NCI-H774 (cell line): ENCODE measurements around the gene OTULINL.
A peak's percentile ranks its signal among the peaks of the same experiment; 100 is the strongest.
"Not testable (repeated sequence)": the region's sequence is repeated elsewhere in the genome, so short reads cannot be mapped to it uniquely, and the experiment has no call there.

ENCODE experiments used
- DNase-seq: peaks from one replicate; lab custom pipeline; 2025; lab: John Stamatoyannopoulos, UW

OTULINL gene

DNA sequence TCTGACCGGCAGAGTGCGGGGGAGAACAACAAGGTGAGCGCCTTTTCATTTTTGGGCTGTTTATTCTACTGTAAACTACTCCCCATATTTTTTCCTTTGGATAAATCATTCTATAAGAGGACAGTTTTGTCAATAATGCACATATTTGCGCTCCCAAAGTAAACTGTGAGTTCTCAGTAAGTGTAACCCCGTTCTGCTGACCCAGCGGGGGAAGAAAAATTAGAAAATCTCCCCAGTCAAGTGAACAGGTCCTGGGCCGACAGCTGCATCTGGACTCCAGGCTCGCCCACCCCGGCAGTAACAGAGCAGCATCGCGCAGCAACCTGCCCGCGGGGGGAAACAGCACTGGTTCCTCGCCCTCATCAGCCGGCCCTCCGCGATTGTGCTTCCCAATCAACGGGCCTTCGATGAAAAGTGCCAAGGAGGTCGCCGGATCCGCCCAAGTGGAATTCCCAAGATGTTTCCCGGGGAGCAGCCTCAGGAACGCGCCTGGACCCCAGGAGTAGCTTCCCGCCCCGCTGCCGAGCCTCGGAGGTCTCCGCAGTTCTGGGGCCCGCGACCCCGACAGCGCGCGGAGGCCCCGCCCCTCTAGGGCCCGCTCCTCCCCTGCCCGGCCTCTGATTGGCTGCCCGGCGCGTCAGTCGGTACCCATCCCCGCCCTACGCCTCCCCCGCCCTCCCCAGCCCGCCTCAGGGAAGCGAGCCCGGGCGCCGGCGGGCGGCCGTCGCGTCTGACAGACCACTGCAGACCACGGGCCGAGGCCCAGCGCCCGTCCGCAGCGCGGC is at the start of gene OTULINL:
TSS of gene OTULINL (plus strand) at position 687 of the 785 bp plus-strand sequence. CDS start 103 bp downstream, outside the sequence.
- peak; percentile 92 for DNase-seq

DNA sequence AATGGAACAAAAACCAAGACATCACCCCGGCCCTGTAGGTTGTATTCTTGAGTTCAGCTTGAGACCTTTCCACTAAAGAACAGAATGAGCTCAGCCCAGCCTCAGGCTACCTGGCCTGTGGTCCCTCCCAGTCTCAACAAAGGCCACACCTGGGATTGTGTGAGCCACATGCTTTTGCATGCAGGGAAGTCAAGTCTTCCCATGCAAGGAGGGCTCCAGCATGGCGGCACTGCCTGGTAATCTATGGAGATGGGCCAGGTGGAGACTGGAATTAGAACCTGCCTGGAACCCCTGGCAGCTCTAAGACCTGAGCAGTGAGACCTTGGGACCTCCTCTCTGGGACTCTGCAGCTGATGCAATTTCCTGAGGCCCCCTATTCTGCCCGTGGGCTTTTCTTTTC is 49.4 kb upstream of the OTULINL start:
- no peak for DNase-seq

GRCh38 chr5:14534773-14535172 is 46.8 kb upstream of the OTULINL start:
- no peak for DNase-seq

DNA sequence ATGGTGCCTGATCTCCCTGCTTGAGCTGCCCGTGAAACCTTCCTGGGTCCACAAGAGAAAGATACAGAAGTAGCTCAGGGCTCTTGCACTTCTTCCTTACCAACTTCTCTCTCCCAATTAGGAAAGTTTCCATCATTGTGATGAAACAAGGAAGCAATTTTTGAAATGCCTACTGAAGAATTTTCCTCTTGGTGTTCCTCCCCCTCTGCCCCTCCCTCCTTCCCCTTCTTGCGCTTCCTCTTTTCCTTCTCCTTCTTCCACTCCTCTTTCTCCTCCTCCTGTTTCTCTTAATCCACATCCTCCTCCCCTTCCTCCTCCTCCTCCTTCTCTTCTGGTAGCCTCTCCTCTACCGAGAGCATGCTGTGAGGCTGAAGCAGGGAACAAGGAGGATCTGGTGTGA is 36.3 kb upstream of the OTULINL start:
- no peak for DNase-seq

GRCh38 chr5:14545862-14546261 is 35.7 kb upstream of the OTULINL start:
- DNase-seq = no peak

GRCh38 chr5:14547666-14548065 is 33.9 kb upstream of the OTULINL start:
- DNase-seq = no peak

GRCh38 chr5:14551211-14551610 is 30.4 kb upstream of the OTULINL start:
- no peak for DNase-seq

DNA sequence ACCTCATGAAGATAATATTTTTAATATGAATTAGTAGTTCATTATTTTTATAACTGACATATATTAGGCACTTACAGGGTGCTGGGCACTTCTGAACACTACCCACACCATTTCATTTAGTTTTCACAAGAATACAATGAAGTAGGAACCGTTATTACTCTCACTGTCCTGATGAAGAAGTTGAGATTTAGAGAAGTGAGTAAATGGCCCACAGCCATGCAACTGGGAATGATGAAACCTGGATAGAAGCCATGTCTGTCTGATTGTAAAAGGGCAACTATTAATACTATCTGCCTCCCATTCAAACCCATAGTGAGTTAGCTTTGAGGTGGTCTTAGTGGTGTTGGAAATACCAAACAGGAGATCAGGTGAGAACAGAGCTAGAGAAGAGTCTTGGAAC is 29.6 kb upstream of the OTULINL start:
- DNase-seq = no peak

DNA sequence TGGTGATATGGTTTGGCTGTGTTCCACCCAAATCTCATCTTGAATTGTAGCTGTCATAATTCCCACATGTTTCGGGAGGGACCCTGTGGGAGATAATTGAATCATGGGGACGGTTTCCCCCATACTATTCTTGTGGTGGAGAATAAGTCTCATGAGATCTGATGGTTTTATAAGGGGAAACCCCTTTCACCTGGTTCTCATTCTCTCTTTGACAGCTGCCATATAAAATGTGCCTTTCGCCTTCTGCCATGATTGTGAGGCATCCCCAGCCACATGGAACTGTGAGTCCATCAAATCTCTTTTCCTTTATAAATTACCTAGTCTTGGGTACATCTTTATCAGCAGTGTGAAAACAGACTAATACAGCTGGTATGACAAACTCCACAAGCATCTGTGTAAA is 27.3 kb upstream of the OTULINL start:
- not testable (repeated sequence) for DNase-seq

DNA sequence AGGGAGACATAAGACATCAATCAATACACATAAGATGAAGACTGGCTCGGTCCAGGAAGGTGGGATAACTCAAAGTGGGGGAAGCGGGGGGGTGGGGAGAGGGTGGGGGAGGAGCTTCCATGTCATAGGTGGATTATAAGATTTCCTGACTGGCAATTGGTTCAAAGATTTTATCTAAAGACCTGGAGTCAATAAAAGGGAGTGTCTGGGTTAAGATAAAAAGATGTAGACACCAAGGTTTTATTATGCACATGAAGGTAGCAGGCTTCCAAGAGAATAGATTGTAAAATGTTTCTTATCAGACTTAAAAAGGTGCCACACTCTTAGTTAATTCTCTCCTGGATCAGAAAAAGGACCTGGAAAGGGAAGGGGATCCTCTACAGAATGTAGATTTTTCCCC is 25.6 kb upstream of the OTULINL start:
- no peak for DNase-seq

DNA sequence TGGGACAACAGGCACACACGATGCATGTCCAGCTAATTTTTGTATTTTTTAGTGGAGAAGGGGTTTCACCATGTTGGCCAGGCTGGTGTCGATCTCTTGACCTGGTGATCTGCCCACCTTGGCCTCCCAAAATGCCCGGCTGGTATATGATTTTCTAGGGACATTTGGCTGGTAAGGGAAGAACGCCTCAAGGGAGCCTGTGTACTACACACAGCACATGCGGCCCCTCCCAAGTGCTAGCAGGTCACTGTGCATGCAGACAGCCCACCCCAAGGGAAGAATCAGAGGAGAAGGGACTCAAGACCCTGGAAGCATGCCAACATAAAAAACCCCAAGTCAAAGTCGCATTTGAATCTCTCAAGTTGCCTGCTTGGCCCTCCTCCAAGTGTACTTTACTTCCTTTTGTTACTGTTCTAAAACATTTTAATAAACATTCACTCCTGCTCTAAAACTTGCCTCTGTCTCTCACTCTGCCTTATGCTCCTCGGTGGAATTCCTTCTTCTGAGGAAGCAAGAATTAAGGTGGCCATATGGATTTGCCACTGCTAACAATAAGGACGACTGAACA is 24.3 kb upstream of the OTULINL start:
- no peak for DNase-seq

DNA sequence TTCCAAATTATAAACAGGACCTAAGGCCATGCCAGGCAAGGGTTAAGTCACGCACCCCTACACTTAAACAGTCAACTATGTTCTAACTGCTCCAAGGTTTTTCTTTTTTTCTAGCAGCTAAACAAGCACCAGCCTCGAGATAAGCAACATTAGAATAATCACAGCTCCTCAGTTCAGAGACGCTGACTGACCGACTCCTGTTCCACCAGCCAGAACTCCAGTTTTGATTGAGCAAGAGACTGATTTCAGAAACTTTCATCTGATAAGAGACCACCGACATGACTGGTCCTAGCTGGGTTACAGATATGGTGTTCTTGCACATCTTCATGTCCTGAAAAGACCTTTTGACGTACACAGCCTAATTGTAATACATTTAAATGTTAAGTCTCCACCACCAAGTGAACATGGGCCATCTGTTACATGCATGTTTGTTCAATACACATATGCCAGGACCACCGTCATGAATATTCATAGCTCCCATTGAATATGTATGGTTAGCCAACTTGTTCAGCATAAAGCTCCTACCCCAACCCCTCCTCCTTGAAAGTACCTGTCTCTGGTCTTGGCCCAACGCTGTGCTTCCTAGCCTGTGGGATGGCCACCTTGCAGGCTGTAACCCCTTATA is 23.7 kb upstream of the OTULINL start:
- DNase-seq = no peak

- peak; percentile 99 for DNase-seq
Observed at GRCh38 chr5:14560091-14560595, 21.4 kb upstream of the OTULINL start.

GRCh38 chr5:14561741-14562140 is 19.9 kb upstream of the OTULINL start:
- DNase-seq = no peak

GRCh38 chr5:14568333-14568732 is 13.3 kb upstream of the OTULINL start:
- DNase-seq = no peak

DNA sequence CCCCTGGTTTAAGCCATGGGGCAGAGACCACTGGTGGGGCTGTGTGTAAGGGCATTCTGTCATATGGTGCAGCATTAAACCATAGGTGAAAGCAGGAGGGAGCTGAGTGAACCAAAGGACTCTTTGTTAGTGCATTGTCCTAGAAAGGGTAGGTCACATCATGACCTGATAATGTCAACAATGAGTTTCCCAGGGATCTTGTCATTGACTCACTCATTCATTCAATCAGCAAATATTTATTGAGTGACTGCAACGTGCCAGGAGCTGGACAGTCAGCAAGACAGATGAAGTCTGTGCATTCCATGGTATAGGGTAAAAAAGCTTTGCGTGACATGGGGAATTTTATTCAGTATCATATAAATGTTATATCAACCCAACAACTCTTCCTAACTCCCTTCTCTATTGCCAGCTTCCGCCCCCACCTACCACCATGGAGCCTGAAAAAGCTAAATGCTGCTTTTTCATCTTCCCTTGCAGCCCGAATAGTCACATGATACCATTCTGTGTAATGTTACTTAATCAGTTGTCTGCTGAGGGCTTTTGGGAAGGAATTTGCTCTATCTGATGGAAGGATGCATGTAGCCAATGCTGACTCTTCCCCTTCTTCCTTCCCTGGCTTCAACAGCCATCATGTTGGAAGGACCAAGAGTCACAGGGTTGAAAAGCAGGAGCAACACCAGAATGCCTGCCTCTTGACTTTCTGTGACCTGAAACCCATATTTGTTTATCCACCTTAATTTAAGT is 11.5 kb upstream of the OTULINL start:
- DNase-seq = peak; percentile 91

DNA sequence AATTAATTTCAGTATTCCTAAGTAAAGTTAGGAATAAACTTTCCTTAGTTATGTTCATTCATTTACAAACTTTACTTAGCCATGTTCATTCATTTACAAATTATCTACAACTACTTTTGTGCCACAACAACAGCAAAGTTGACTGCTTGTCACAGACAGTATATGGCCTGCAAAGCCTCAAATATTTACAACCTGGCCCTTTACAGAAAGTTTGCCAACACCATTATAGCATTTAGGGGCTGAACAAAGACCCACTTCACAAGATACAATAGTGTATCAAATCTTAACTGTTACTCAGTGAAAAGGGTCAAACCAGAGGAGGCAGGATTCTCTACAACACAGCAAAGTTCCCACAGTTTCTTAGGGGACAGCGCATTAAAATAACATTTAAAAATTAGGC is 9.7 kb upstream of the OTULINL start:
- DNase-seq = no peak

DNA sequence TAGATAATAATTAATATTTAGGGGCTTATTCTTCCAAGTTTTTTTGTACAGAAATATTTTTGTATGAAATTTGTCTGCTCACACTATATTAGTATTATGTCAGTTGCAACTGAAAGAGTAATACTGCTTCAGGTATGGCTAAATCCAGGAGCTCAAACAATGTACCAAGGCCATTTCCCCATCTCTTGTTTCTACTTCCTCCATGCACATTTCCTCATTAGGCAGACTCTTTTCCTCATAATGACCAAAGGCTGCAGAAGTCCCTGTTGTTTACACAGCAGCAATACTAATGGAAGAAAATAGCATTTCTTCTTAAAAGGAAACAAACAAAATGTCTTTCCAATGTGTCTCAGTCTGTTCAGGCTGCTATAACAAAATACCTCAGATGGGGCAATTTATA is 9.2 kb upstream of the OTULINL start:
- no peak for DNase-seq

DNA sequence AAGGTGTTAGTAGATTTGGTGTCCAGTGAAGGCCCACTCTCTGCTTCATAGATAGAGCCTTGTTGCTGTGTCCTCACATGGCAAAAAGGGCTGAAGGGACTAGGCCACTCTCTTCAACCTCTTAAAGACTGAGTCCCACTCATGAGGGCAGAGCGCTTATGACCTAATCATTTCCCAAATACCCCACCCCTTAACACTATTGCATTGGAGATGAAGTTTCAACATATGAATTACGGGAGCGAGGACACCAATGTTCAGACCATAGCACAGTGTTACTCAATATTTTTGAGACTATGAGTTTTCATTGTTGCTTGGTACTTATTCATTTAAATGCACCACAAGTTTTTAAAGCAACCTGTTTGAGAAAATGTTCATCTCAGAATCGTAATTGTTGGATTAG is 8.8 kb upstream of the OTULINL start:
- DNase-seq = no peak

DNA sequence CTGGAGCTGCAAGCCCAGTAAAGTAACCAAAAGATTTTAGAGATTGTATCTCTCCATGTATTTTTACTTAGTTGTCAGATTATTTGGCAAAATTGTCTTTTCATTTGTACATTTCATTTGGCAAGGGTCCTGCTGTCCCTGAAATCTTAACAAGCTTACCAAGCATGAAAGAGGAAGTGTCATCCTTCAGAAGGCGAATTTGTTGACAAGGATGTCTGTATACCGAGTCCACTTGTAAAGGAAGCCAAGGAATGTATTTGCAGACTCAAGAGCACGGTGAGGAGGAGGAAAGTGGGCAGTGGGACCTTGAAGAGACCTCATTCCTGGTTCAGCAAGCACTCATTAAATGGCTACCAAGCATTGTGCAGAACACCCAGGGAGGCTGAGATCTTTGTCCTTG is 7.5 kb upstream of the OTULINL start:
- no peak for DNase-seq

DNA sequence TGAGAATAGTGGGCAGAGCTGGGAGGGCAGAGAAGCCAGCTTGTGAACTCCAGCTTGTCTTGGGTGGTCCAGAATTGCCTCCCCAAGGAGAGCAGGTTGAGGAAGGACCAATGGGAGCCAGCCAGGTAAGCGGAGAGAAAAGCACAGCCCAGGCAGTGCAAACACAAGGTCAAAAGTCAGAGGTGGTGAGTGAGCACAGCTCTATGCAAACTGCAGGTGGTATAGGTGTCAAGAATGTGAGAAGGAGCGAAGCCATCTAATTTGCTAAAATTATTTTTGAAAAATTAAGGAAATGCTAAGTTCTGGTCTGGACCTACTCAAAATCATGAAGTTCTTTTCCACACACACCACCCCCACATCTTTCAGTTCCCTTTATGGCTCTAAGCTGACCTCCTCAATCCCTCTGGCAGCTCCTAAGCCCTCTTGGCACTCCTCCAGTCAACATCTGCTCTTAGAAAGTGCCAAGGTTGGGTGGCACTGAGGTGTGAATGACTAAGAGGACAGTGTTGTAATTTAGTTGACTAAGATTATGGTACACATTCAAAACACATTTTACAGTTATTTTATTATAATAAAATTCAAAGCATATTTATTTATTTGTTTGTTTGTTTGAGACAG is 6.6 kb upstream of the OTULINL start:
- peak; percentile 58 for DNase-seq

DNA sequence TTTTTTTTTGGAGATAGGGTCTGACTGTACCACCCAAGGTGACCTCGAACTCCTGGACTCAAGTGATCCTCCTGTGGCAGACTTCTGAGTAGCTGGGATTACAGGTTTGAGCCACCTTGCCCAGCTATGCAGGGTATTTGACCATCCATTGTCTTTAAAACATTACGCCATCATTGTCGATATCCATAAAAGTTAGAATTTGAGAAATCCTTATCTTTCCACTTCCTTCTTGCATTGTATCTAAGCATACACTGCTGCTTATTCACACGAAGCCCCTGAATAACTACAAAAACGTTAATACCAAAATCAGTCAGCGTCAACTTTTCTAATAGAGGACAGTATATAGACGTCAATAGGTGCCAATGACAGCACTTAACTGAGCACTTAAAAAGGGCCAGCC is 5.4 kb upstream of the OTULINL start:
- DNase-seq = no peak
